ENCODE measurements around the gene DEFB128.
A peak's percentile ranks its signal among the peaks of the same experiment; 100 is the strongest.
"Not testable (repeated sequence)": the region's sequence is repeated elsewhere in the genome, so short reads cannot be mapped to it uniquely, and the experiment has no call there.

The DEFB128 gene

GRCh38 chr20:208942-209566, 19.5 kb upstream of the DEFB128 start:
- no peak overlapping the region for H3K4me3 ChIP-seq (ENCODE audit: insufficient read length, low read depth)
- no peaks in the 10 kb centered on the region for H3K27me3 ChIP-seq (ENCODE audit: insufficient read depth, insufficient read length)
- H3K4me1 ChIP-seq (ENCODE audit: insufficient read depth, insufficient read length), result no peaks in the 10 kb centered on the region
- DNase-seq (ENCODE audit: low read depth, low spot score), result peak; percentile 6
- H3K36me3 ChIP-seq (ENCODE audit: insufficient read depth, insufficient read length, low read length), result no peaks in the 10 kb centered on the region
- no peaks in the 10 kb centered on the region for H3K9me3 ChIP-seq (ENCODE audit: insufficient read depth, low read length)
- TF ChIP-seq SUZ12 (IDR thresholded peaks at IDR 0.05; ENCODE audit: extremely low read depth, insufficient read depth, insufficient read length) (no peak), YY1 (IDR thresholded peaks at IDR 0.05; ENCODE audit: insufficient read depth, insufficient read length) (no peak), ZNF274 (IDR thresholded peaks at IDR 0.05; ENCODE audit: low read depth, low read length) (no peak)
- no peak overlapping the region for H3K9ac ChIP-seq (ENCODE audit: insufficient read length, low read depth)

DNA sequence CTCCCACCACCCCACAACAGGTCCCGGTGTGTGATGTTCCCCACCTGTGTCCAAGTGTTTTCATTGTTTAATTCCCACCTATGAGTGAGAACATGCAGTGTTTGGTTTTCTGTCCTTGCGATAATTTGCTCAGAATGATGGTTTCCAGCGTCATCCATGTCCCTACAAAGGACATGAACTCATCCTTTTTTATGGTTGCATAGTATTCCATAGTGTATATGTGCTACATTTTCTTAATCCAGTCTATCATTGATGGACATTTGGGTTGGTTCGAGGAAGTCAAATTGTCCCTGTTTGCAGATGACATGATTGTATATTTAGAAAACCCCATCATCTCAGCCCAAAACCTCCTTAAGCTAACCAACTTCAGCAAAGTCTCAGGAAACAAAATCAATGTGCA, 14.1 kb upstream of the DEFB128 start:
- H3K4me3 ChIP-seq (ENCODE audit: insufficient read length, low read depth); H3K9me3 ChIP-seq (ENCODE audit: insufficient read depth, low read length); DNase-seq (ENCODE audit: low read depth, low spot score); H3K36me3 ChIP-seq (ENCODE audit: insufficient read depth, insufficient read length, low read length); H3K9ac ChIP-seq (ENCODE audit: insufficient read length, low read depth); H3K27me3 ChIP-seq (ENCODE audit: insufficient read depth, insufficient read length); H3K4me1 ChIP-seq (ENCODE audit: insufficient read depth, insufficient read length): not testable (repeated sequence)

- Histone ChIP-seq H3K9ac (ENCODE audit: insufficient read length, low read depth) (no peak overlapping the region), H3K4me3 (ENCODE audit: insufficient read length, low read depth) (no peak overlapping the region), H3K4me1 (ENCODE audit: insufficient read depth, insufficient read length) (no peaks in the 10 kb centered on the region), H3K27me3 (ENCODE audit: insufficient read depth, insufficient read length) (no peaks in the 10 kb centered on the region), H3K9me3 (ENCODE audit: insufficient read depth, low read length) (no peaks in the 10 kb centered on the region), H3K36me3 (ENCODE audit: insufficient read depth, insufficient read length, low read length) (no peaks in the 10 kb centered on the region)
- no peak for DNase-seq (ENCODE audit: low read depth, low spot score)
- TF ChIP-seq YY1 (IDR thresholded peaks at IDR 0.05; ENCODE audit: insufficient read depth, insufficient read length) (no peak), ZNF274 (IDR thresholded peaks at IDR 0.05; ENCODE audit: low read depth, low read length) (no peak), SUZ12 (IDR thresholded peaks at IDR 0.05; ENCODE audit: extremely low read depth, insufficient read depth, insufficient read length) (no peak)
These were observed 10.5 kb upstream of the DEFB128 start for GRCh38 chr20:199996-200395.

GRCh38 chr20:198225-198624, 8.7 kb upstream of the DEFB128 start:
- Histone ChIP-seq H3K27me3 (ENCODE audit: insufficient read depth, insufficient read length) (no peaks in the 10 kb centered on the region), H3K9me3 (ENCODE audit: insufficient read depth, low read length) (no peaks in the 10 kb centered on the region), H3K9ac (ENCODE audit: insufficient read length, low read depth) (no peak overlapping the region), H3K36me3 (ENCODE audit: insufficient read depth, insufficient read length, low read length) (no peaks in the 10 kb centered on the region), H3K4me3 (ENCODE audit: insufficient read length, low read depth) (no peak overlapping the region), H3K4me1 (ENCODE audit: insufficient read depth, insufficient read length) (no peaks in the 10 kb centered on the region)
- TF ChIP-seq ZNF274 (IDR thresholded peaks at IDR 0.05; ENCODE audit: low read depth, low read length) (no peak), SUZ12 (IDR thresholded peaks at IDR 0.05; ENCODE audit: extremely low read depth, insufficient read depth, insufficient read length) (no peak), YY1 (IDR thresholded peaks at IDR 0.05; ENCODE audit: insufficient read depth, insufficient read length) (no peak)
- no peak for DNase-seq (ENCODE audit: low read depth, low spot score)

GRCh38 chr20:187733-188132, 1.8 kb downstream of the DEFB128 start:
- Histone ChIP-seq H3K27me3 (ENCODE audit: insufficient read depth, insufficient read length) (no peaks in the 10 kb centered on the region), H3K36me3 (ENCODE audit: insufficient read depth, insufficient read length, low read length) (no peaks in the 10 kb centered on the region), H3K4me3 (ENCODE audit: insufficient read length, low read depth) (no peak overlapping the region), H3K9me3 (ENCODE audit: insufficient read depth, low read length) (peaks cover 12% of the 10 kb centered on the region; the same call in 1 of the 2 replicates), H3K4me1 (ENCODE audit: insufficient read depth, insufficient read length) (no peaks in the 10 kb centered on the region), H3K9ac (ENCODE audit: insufficient read length, low read depth) (no peak overlapping the region)
- TF ChIP-seq ZNF274 (IDR thresholded peaks at IDR 0.05; ENCODE audit: low read depth, low read length) (no peak), YY1 (IDR thresholded peaks at IDR 0.05; ENCODE audit: insufficient read depth, insufficient read length) (no peak), SUZ12 (IDR thresholded peaks at IDR 0.05; ENCODE audit: extremely low read depth, insufficient read depth, insufficient read length) (no peak)
- no peak for DNase-seq (ENCODE audit: low read depth, low spot score)

GRCh38 chr20:184288-184687, 5.2 kb downstream of the DEFB128 start:
- Histone ChIP-seq H3K27me3 (ENCODE audit: insufficient read depth, insufficient read length) (no peaks in the 10 kb centered on the region), H3K4me3 (ENCODE audit: insufficient read length, low read depth) (no peak overlapping the region), H3K4me1 (ENCODE audit: insufficient read depth, insufficient read length) (no peaks in the 10 kb centered on the region), H3K36me3 (ENCODE audit: insufficient read depth, insufficient read length, low read length) (no peaks in the 10 kb centered on the region), H3K9me3 (ENCODE audit: insufficient read depth, low read length) (no peaks in the 10 kb centered on the region; the same call in 1 of the 2 replicates), H3K9ac (ENCODE audit: insufficient read length, low read depth) (no peak overlapping the region)
- TF ChIP-seq SUZ12 (IDR thresholded peaks at IDR 0.05; ENCODE audit: extremely low read depth, insufficient read depth, insufficient read length) (no peak), ZNF274 (IDR thresholded peaks at IDR 0.05; ENCODE audit: low read depth, low read length) (no peak), YY1 (IDR thresholded peaks at IDR 0.05; ENCODE audit: insufficient read depth, insufficient read length) (no peak)
- DNase-seq (ENCODE audit: low read depth, low spot score), result no peak

DNA sequence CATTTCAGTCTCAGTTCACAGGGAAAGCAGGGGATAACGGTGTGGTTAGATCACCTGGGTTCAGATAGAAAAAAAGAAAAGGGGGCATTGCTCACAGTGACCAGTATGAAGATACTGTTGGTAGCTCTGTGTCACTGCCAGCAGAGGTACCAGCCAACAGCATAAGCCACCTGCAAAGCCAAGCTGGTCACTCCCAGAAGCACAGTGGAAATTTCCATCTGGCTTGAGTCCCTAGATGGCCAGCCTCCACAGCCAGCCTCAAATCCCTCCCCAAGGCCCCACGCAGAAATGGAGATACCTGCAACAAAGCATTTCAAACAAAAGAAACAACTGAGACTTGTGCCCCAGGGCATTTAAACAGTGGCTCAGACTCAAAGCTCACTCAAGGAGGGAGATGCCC, 20.6 kb downstream of the DEFB128 start:
- H3K4me1 ChIP-seq (ENCODE audit: insufficient read depth, insufficient read length), result no peaks in the 10 kb centered on the region
- no peak for DNase-seq (ENCODE audit: low read depth, low spot score)
- no peaks in the 10 kb centered on the region for H3K9me3 ChIP-seq (ENCODE audit: insufficient read depth, low read length)
- no peaks in the 10 kb centered on the region for H3K36me3 ChIP-seq (ENCODE audit: insufficient read depth, insufficient read length, low read length)
- no peaks in the 10 kb centered on the region for H3K27me3 ChIP-seq (ENCODE audit: insufficient read depth, insufficient read length)
- no peak overlapping the region for H3K4me3 ChIP-seq (ENCODE audit: insufficient read length, low read depth)
- no peak overlapping the region for H3K9ac ChIP-seq (ENCODE audit: insufficient read length, low read depth)
- no peak for TF ChIP-seq ZNF274 (IDR thresholded peaks at IDR 0.05; ENCODE audit: low read depth, low read length)
- no peak for TF ChIP-seq YY1 (IDR thresholded peaks at IDR 0.05; ENCODE audit: insufficient read depth, insufficient read length)
- no peak for TF ChIP-seq SUZ12 (IDR thresholded peaks at IDR 0.05; ENCODE audit: extremely low read depth, insufficient read depth, insufficient read length)
